ENCODE data around the gene PKNOX2. TPM values are rescaled to one million over a fixed set of nuclear protein-coding genes. Genes with fewer than 3 reads are reported as not detected.

Gene PKNOX2
- total and polyA plus RNA-seq, 10 donors: 0.80 to 8.9 (median 3.5) TPM

- peaks cover 0 to 28% (median 12%) of the 10 kb centered on the region in 6 donors for H3K4me1 ChIP-seq
- H3K4me3 ChIP-seq: no peak overlapping the region
- intact Hi-C loops (cut with DNase I; ENCODE audit: low total_unique reads): no loop called here
- peak overlapping the region in 6 of 8 donors; percentile 39 to 73 (median 58) for H3K27ac ChIP-seq
- no peak for DNase-seq
- H3K9me3 ChIP-seq: no peaks in the 10 kb centered on the region
- 71 to 85% (median 81%) methylated on average over 14 of the region's 14 CpGs for WGBS, 5 donors
- H3K36me3 ChIP-seq: no peaks in the 10 kb centered on the region
- no peak for TF ChIP-seq POLR2A (IDR thresholded peaks at IDR 0.05)
- TF ChIP-seq CTCF (IDR thresholded peaks at IDR 0.05 in 8 of 11, conservative IDR thresholded peaks at IDR 0.05 in 3 of 11): no peak
- TF ChIP-seq POLR2AphosphoS5 (IDR thresholded peaks at IDR 0.05): no peak
- peaks cover 0 to 66% (median 9%) of the 10 kb centered on the region in 7 donors for H3K27me3 ChIP-seq (replicated peaks in 1 of 7)
Measured at GRCh38 chr11:125264100-125265022, 99.8 kb downstream of the PKNOX2 start.

DNA sequence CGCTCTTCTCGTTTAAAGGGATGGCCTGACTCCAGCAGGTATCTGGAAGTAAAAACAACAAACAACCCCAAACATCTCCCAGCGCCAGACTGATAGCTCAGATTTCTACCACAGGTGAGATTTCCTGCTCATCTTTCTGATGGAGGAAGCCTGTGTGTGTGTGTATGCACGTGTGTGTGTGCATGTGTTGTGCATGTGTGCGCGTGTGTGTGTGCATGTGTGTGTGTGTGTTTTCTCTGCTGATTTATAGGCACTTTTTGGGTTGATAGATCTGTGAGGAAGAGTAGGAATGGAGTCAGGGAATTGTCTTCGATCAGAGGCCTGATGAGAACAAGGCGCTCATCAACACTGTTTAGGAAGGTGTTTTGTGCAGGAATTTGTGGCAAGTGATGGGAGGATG is 103.0 kb downstream of the PKNOX2 start:
- DNase-seq: no peak
- no peaks in the 10 kb centered on the region for H3K9me3 ChIP-seq
- peaks cover 0 to 58% (median 9%) of the 10 kb centered on the region in 7 donors for H3K27me3 ChIP-seq (replicated peaks in 1 of 7)
- H3K4me1 ChIP-seq: peaks cover 0 to 21% (median 11%) of the 10 kb centered on the region in 6 donors
- H3K4me3 ChIP-seq: no peak overlapping the region
- intact Hi-C loops (cut with DNase I; ENCODE audit: low total_unique reads): no loop called here
- H3K27ac ChIP-seq: no peak overlapping the region
- 84 to 92% (median 88%) methylated on average over 8 of the region's 8 CpGs for WGBS, 5 donors
- H3K36me3 ChIP-seq: no peaks in the 10 kb centered on the region
- TF ChIP-seq POLR2A (IDR thresholded peaks at IDR 0.05) (no peak), CTCF (IDR thresholded peaks at IDR 0.05 in 8 of 11, conservative IDR thresholded peaks at IDR 0.05 in 3 of 11) (no peak)

DNA sequence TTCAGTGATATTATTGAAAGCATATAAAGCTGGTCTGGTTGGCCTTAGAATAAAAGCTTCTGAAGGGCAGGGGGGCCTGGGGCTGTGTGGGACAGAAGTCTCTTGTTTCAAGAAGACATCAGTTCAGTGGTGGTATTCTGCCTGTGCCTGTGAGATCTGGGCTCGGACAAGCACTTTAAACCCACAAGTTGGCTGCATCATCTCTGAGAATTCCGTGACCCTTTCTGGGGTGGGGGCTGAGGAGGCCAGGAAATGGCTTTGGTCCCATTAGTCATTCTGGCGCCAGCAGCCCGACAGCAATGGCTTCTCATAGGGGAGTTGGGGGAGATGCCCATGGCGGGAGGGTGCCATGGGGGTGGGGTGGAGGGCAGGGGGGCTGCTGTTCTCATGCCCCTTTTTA is 104.1 kb downstream of the PKNOX2 start:
- Histone ChIP-seq H3K4me1 (peaks cover 0 to 10% (median 3%) of the 10 kb centered on the region in 6 donors), H3K9me3 (no peaks in the 10 kb centered on the region), H3K27ac (peak overlapping the region in 3 of 8 donors; percentile 8 to 40 (median 9)), H3K27me3 (replicated peaks in 1 of 7) (peaks cover 0 to 52% (median 6%) of the 10 kb centered on the region in 7 donors), H3K36me3 (no peaks in the 10 kb centered on the region), H3K4me3 (no peak overlapping the region)
- TF ChIP-seq POLR2AphosphoS5 (IDR thresholded peaks at IDR 0.05): no peak
- TF ChIP-seq POLR2A (IDR thresholded peaks at IDR 0.05): no peak
- TF ChIP-seq CTCF (IDR thresholded peaks at IDR 0.05 in 8 of 11, conservative IDR thresholded peaks at IDR 0.05 in 3 of 11): no peak
- 51 to 67% (median 54%) methylated on average over 5 of the region's 5 CpGs for WGBS, 5 donors
- intact Hi-C loops (cut with DNase I; ENCODE audit: low total_unique reads): no loop called here
- no peak for DNase-seq

DNA sequence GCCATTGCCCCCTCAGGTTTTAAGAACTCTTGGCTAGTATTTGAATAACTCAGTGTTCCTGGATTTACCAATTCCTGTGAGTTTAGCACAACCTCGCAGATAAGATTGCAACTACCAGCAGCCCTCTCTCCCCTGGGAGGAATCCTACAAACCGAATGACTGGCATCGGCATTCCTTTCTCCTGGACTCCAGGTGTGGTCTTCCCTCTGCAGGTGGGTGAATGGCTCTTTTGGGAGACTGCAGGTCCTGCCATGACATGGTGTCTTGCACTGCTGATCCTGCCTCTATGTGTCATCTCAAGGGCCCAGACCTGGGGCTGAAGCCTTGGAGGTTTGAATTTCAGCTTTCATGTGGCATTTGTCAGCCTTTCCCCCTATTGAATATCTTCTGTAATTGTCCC is 105.6 kb downstream of the PKNOX2 start:
- Histone ChIP-seq H3K27ac (no peak overlapping the region), H3K27me3 (replicated peaks in 1 of 7) (peaks cover 0 to 46% (median 0%) of the 10 kb centered on the region in 7 donors), H3K9me3 (no peaks in the 10 kb centered on the region), H3K4me3 (no peak overlapping the region), H3K36me3 (no peaks in the 10 kb centered on the region), H3K4me1 (peaks cover 0 to 4% (median 0%) of the 10 kb centered on the region in 6 donors)
- intact Hi-C loops (cut with DNase I; ENCODE audit: low total_unique reads): no loop called here
- 92 to 97% (median 93%) methylated on average over 3 of the region's 3 CpGs for WGBS, 5 donors
- no peak for DNase-seq
- TF ChIP-seq POLR2A (IDR thresholded peaks at IDR 0.05) (no peak), CTCF (IDR thresholded peaks at IDR 0.05 in 8 of 11, conservative IDR thresholded peaks at IDR 0.05 in 3 of 11) (no peak), POLR2AphosphoS5 (IDR thresholded peaks at IDR 0.05) (no peak)
